IMR-90 (cell line): ENCODE measurements around the gene RNF166. TPM values are rescaled to one million over a fixed set of nuclear protein-coding genes. Genes with fewer than 3 reads are reported as not detected.
"Not testable (repeated sequence)": the region's sequence is repeated elsewhere in the genome, so short reads cannot be mapped to it uniquely, and the experiment has no call there.

ENCODE experiments used
- ATAC-seq: fragments of 200-7000 bp; cut with Tn5 transposase; 2 replicates; pipeline ENCODE4 v1.9.1; 2020; ENCODE audit warnings: low read depth, mild to moderate bottlenecking, moderate library complexity
- BruUV-seq: library from RNA; stranded (reverse); fragments of 400-500 nt; replicated peaks from 2 replicates; lab custom pipeline; 2021; lab: Mats Ljungman, UMichigan
- CTCF ChIA-PET: fragments of 300-600 bp; formaldehyde crosslinking; extraction: SDS; loops from one replicate; lab custom pipeline; 2021; ENCODE audit warnings: antibody characterized with exemption; lab: Yijun Ruan, JAX
- POLR2A ChIA-PET: fragments of 300-600 bp; sonication (Branson Sonifier 250); formaldehyde crosslinking; loops from one replicate; lab custom pipeline; 2022; ENCODE audit warnings: antibody characterized with exemption; ENCODE audit not compliant: unreplicated experiment; lab: Charles Lee
- DNase-seq: peaks from one replicate; pipeline ENCODE4 v3.0.0; 2013
- H2AFZ ChIP-seq: replicated peaks from 2 replicates; pipeline ENCODE3; 2013; ENCODE audit warnings: low read length, mild to moderate bottlenecking; ENCODE audit not compliant: poor library complexity
- H2AK5ac ChIP-seq: 2 replicates; pipeline ENCODE4 v1.6.1; 2013; ENCODE audit warnings: low read depth, low read length, inconsistent platforms
- H2AK9ac ChIP-seq: replicated peaks from 2 replicates; pipeline ENCODE3; 2013; ENCODE audit warnings: mild to moderate bottlenecking, low read depth, low read length, moderate library complexity; ENCODE audit not compliant: poor library complexity
- H2BK120ac ChIP-seq: 2 replicates; pipeline ENCODE4 v1.6.1; 2013; ENCODE audit warnings: low read depth, low read length, inconsistent platforms
- H2BK15ac ChIP-seq: 3 replicates; pipeline ENCODE4 v1.6.1; 2013; ENCODE audit warnings: low read depth, low read length, inconsistent platforms
- H2BK20ac ChIP-seq: 2 replicates; pipeline ENCODE4 v1.6.1; 2013; ENCODE audit warnings: low read depth, mild to moderate bottlenecking, inconsistent platforms, low read length, moderate library complexity
- H2BK5ac ChIP-seq: 2 replicates; pipeline ENCODE4 v1.6.1; 2013; ENCODE audit warnings: mild to moderate bottlenecking, low read depth, low read length, inconsistent platforms; ENCODE audit not compliant: poor library complexity, severe bottlenecking
- H3K14ac ChIP-seq: replicated peaks from 2 replicates; pipeline ENCODE4 v1.6.1; 2013; ENCODE audit warnings: low read depth, low read length, inconsistent platforms
- H3K18ac ChIP-seq: 2 replicates; pipeline ENCODE4 v1.6.1; 2013; ENCODE audit warnings: low read depth, low read length, control low read depth
- H3K23ac ChIP-seq: 2 replicates; pipeline ENCODE4 v1.6.1; 2013; ENCODE audit warnings: low read depth, low read length, inconsistent platforms
- H3K27ac ChIP-seq: 2 replicates; pipeline ENCODE4 v1.5.1; 2013; ENCODE audit warnings: mild to moderate bottlenecking, control low read depth, low read length; ENCODE audit not compliant: insufficient read depth
- H3K27me3 ChIP-seq: 2 replicates; pipeline ENCODE4 v1.6.1; 2013; ENCODE audit warnings: low read length; ENCODE audit not compliant: control insufficient read depth, insufficient read depth
- H3K36me3 ChIP-seq: 2 replicates; pipeline ENCODE4 v1.6.1; 2013; ENCODE audit warnings: low read length, mixed read lengths; ENCODE audit not compliant: control insufficient read depth, insufficient read depth
- H3K4ac ChIP-seq: 2 replicates; pipeline ENCODE4 v1.6.1; 2013; ENCODE audit warnings: low read depth, low read length, inconsistent platforms
- H3K4me1 ChIP-seq: 2 replicates; pipeline ENCODE4 v1.6.1; 2013; ENCODE audit warnings: low read length, mixed read lengths; ENCODE audit not compliant: control insufficient read depth, insufficient read depth
- H3K4me2 ChIP-seq: 2 replicates; pipeline ENCODE4 v1.6.1; 2013; ENCODE audit warnings: low read depth, mild to moderate bottlenecking, control low read depth, low read length, moderate library complexity
- H3K4me3 ChIP-seq: 2 replicates; pipeline ENCODE4 v1.5.1; 2013; ENCODE audit warnings: low read depth, mild to moderate bottlenecking, control low read depth, low read length, moderate library complexity; ENCODE audit not compliant: insufficient read depth
- H3K56ac ChIP-seq: 2 replicates; pipeline ENCODE4 v1.6.1; 2013; ENCODE audit warnings: low read length, inconsistent platforms; ENCODE audit not compliant: insufficient read depth; ENCODE audit errors: extremely low read depth
- H3K79me1 ChIP-seq, 2 experiments: 2 replicates each; pipeline ENCODE4 v1.6.1; 2013; ENCODE audit warnings: low read length in 2 of 2, inconsistent platforms in 1 of 2, low read depth in 1 of 2
- H3K9ac ChIP-seq: 2 replicates; pipeline ENCODE4 v1.6.1; 2013; ENCODE audit warnings: low read depth, low read length, control low read depth
- H3K9me1 ChIP-seq: 2 replicates; pipeline ENCODE4 v1.6.1; 2013; ENCODE audit warnings: low read length, inconsistent platforms; ENCODE audit not compliant: insufficient read depth
- H3K9me3 ChIP-seq: 2 replicates; pipeline ENCODE4 v1.6.1; 2013; ENCODE audit warnings: low read length; ENCODE audit not compliant: control insufficient read depth, insufficient read depth
- H4K20me1 ChIP-seq: 2 replicates; pipeline ENCODE4 v1.6.1; 2013; ENCODE audit warnings: low read length, inconsistent platforms; ENCODE audit not compliant: insufficient read depth
- H4K5ac ChIP-seq: 2 replicates; pipeline ENCODE4 v1.6.1; 2013; ENCODE audit warnings: mild to moderate bottlenecking, low read depth, low read length, control low read depth
- H4K8ac ChIP-seq, 2 experiments: 2 replicates each; pipeline ENCODE4 v1.6.1; 2013; ENCODE audit warnings: low read depth in 2 of 2, low read length in 2 of 2, control low read depth in 1 of 2, inconsistent platforms in 1 of 2
- H4K91ac ChIP-seq: 2 replicates; pipeline ENCODE4 v1.6.1; 2013; ENCODE audit warnings: low read depth, low read length, inconsistent platforms; ENCODE audit not compliant: insufficient read depth
- WGBS, 2 experiments: methylation state at CpG; one replicate each; pipeline versions ENCODE4 v1.1.5 to v1.1.7; 2013; ENCODE audit warnings: missing lambda C conversion rate in 2 of 2; ENCODE audit not compliant: insufficient read length in 1 of 2; ENCODE audit errors: extremely low coverage in 2 of 2; 5-methylcytosine and 5-hydroxymethylcytosine counted together
- dilution Hi-C: fragments of 300-500 bp; cut with HindIII; formaldehyde crosslinking; loops from one replicate; pipeline ENCODE4 v1.14.3; 2018; ENCODE audit warnings: low sequenced_read_pairs; ENCODE audit not compliant: unreplicated experiment
- in situ Hi-C: fragments of 300-500 bp; cut with MboI; formaldehyde crosslinking; loops from 3 replicates; pipeline ENCODE4 v1.14.3; 2019; ENCODE audit warnings: low sequenced_read_pairs, inconsistent platforms, mixed read lengths
- intact Hi-C: fragments of 100-400 bp; cut with micrococcal nuclease; formaldehyde crosslinking; loops from 2 replicates; pipeline ENCODE4 v1.10.0; 2022
- polyA plus RNA-seq, 3 experiments: library from polyadenylated mRNA; depleted of rRNA; stranded (reverse); fragments of >200 nt; gene quantifications; 2 replicates each; pipeline ENCODE4 v1.2.3, GENCODE V29; 2012; ENCODE audit warnings: low replicate concordance in 1 of 3
- total RNA-seq: library from RNA; depleted of rRNA; stranded (reverse); fragments of >200 nt; gene quantifications from 2 replicates; pipeline ENCODE4 v1.2.3, GENCODE V29; 2012

Gene RNF166
- total and polyA plus RNA-seq, 2 of the 4 experiments (the other 2 are of a cell fraction): 8.1 to 17.4 TPM

DNA sequence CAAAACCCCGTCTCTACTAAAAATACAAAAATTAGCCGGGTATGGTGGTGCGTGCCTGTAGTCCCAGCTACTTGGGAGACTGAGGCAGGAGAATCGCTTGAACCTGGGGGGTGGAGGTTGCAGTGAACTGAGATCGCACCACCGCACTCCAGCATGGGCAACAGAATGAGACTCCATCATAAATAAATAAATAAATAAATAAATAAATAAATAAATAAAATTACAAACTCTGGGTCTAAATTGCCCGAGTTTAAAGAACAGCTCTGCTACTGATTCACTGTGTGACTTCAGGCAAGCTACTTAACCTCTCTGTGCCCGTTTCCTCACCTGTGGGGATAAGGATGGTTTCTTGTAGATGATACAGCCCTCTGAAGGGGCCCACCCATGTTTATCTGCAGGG, 36.7 kb downstream of the RNF166 start:
- in situ Hi-C loops, BruUV-seq: not testable (repeated sequence)

More for the DNA sequence above, 36.7 kb downstream of the RNF166 start:
- H2AK9ac ChIP-seq, H4K91ac ChIP-seq, H4K8ac ChIP-seq, H2BK15ac ChIP-seq, H3K9me3 ChIP-seq, H3K56ac ChIP-seq, POLR2A ChIA-PET, H2BK120ac ChIP-seq, H3K4me3 ChIP-seq, dilution Hi-C loops, H2AK5ac ChIP-seq, H4K5ac ChIP-seq, H3K18ac ChIP-seq, H3K27ac ChIP-seq, intact Hi-C loops, H3K23ac ChIP-seq, H2BK5ac ChIP-seq, H3K4ac ChIP-seq, H3K14ac ChIP-seq, DNase-seq, H3K4me1 ChIP-seq, ATAC-seq, H3K36me3 ChIP-seq, H2AFZ ChIP-seq, H3K27me3 ChIP-seq, H3K4me2 ChIP-seq, H3K9me1 ChIP-seq, H2BK20ac ChIP-seq, H4K20me1 ChIP-seq, H3K79me1 ChIP-seq, CTCF ChIA-PET, H3K9ac ChIP-seq: not testable (repeated sequence)
- no CpG with 5 or more reads among the region's 8 CpGs for WGBS, 2 experiments
